ENCODE results near the gene FLT1.

The FLT1 gene

DNA sequence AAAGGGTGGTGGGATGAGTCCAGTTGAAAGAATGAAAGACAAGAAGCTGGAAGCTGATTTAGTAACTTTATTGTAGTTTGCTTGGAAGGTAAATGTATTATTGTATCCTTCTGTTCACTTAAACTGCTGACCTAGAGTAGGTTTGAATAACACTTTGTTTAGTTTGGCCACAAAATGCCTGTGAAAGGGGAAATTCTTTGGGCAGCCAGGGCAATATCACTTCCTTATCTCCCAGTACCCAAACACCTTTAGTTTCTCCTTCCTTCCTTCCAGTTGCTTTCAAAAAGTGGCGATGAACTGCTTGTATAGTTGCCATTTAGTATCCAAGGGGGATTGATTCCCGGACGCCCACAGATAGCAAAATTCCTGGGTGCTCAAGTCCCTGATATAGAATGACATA is 236.5 kb downstream of the FLT1 start:
- H3K9ac ChIP-seq (ENCODE audit: low read length): no peak overlapping the region
- TF ChIP-seq EZH2 (IDR thresholded peaks at IDR 0.05; ENCODE audit: borderline replicate concordance, low read length): no peak
- TF ChIP-seq, protein P1, sequence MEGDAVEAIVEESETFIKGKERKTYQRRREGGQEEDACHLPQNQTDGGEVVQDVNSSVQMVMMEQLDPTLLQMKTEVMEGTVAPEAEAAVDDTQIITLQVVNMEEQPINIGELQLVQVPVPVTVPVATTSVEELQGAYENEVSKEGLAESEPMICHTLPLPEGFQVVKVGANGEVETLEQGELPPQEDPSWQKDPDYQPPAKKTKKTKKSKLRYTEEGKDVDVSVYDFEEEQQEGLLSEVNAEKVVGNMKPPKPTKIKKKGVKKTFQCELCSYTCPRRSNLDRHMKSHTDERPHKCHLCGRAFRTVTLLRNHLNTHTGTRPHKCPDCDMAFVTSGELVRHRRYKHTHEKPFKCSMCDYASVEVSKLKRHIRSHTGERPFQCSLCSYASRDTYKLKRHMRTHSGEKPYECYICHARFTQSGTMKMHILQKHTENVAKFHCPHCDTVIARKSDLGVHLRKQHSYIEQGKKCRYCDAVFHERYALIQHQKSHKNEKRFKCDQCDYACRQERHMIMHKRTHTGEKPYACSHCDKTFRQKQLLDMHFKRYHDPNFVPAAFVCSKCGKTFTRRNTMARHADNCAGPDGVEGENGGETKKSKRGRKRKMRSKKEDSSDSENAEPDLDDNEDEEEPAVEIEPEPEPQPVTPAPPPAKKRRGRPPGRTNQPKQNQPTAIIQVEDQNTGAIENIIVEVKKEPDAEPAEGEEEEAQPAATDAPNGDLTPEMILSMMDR (IDR thresholded peaks at IDR 0.05; ENCODE audit: low read length): no peak
- H2AFZ ChIP-seq (ENCODE audit: low read length): no peak overlapping the region
- H3K9me2 ChIP-seq (ENCODE audit: low read depth, low read length): no peaks in the 10 kb centered on the region
- H3K4me2 ChIP-seq (ENCODE audit: low read length): no peak overlapping the region
- peaks cover 24% of the 10 kb centered on the region for H3K36me3 ChIP-seq (ENCODE audit: insufficient read depth, low read length)
- H3F3A ChIP-seq (ENCODE audit: insufficient read depth, low read length): no peaks in the 10 kb centered on the region
- no peaks in the 10 kb centered on the region for H3K27me3 ChIP-seq (ENCODE audit: insufficient read depth, low read length)
- no peak overlapping the region for H3K4me3 ChIP-seq (ENCODE audit: low read depth, low read length, poor library complexity, severe bottlenecking)
- H4K20me1 ChIP-seq (ENCODE audit: insufficient read depth, low read length): no peaks in the 10 kb centered on the region
- H3K79me2 ChIP-seq (ENCODE audit: insufficient read depth, low read length): no peaks in the 10 kb centered on the region
- H3K9me3 ChIP-seq (ENCODE audit: low read length): no peaks in the 10 kb centered on the region
- no peak overlapping the region for H3K27ac ChIP-seq (ENCODE audit: low read depth, low read length, poor library complexity, severe bottlenecking)
- no peaks in the 10 kb centered on the region for H3K4me1 ChIP-seq (ENCODE audit: insufficient read depth, low read length, severe bottlenecking)

DNA sequence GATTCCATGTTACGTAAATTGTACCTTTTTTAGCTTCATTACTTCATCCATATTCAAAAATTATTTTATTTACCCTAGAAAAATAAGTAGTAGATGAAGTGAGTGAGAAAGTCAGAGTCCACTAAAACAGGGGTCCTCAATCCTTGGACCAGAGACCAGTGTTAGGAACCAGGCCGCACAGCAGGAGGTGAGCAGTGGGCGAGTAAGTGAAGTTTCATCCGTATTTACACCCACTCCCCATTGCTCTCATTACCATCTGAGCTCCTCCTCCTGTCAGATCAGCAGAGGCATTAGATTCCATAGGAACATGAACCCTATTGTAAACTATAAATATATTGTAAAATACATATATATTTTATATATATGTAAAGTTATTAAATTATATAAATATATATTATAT is 237.6 kb downstream of the FLT1 start:
- Histone ChIP-seq H4K20me1 (ENCODE audit: insufficient read depth, low read length) (no peaks in the 10 kb centered on the region), H3K9me3 (ENCODE audit: low read length) (no peaks in the 10 kb centered on the region), H3K27me3 (ENCODE audit: insufficient read depth, low read length) (no peaks in the 10 kb centered on the region), H2AFZ (ENCODE audit: low read length) (no peak overlapping the region), H3K4me3 (ENCODE audit: low read depth, low read length, poor library complexity, severe bottlenecking) (no peak overlapping the region), H3K4me2 (ENCODE audit: low read length) (no peak overlapping the region), H3K27ac (ENCODE audit: low read depth, low read length, poor library complexity, severe bottlenecking) (no peak overlapping the region), H3K9me2 (ENCODE audit: low read depth, low read length) (no peaks in the 10 kb centered on the region), H3K4me1 (ENCODE audit: insufficient read depth, low read length, severe bottlenecking) (no peaks in the 10 kb centered on the region), H3F3A (ENCODE audit: insufficient read depth, low read length) (no peaks in the 10 kb centered on the region), H3K79me2 (ENCODE audit: insufficient read depth, low read length) (no peaks in the 10 kb centered on the region), H3K9ac (ENCODE audit: low read length) (no peak overlapping the region), H3K36me3 (ENCODE audit: insufficient read depth, low read length) (peaks cover 15% of the 10 kb centered on the region)
- TF ChIP-seq, protein P1 (IDR thresholded peaks at IDR 0.05; ENCODE audit: low read length): no peak
- no peak for TF ChIP-seq EZH2 (IDR thresholded peaks at IDR 0.05; ENCODE audit: borderline replicate concordance, low read length)

DNA sequence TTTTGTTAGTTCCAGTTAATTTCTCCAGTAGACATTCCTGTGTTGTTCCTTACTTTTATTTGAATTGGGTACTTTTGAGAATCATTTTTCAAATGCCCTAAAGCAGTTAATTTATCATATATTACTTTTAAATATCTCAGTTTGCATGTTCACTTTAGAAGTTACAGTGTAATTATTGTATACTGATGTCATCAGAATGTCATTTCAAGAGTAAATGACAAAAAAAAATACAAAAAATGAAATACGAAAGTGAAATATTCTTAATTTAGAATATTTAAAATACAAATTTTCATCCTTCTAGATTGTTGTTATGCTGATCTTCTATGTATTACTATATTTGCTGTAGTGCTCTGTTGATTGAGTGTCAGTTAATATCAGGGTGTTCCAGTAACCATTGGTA is 242.4 kb downstream of the FLT1 start:
- no peaks in the 10 kb centered on the region for H3K4me1 ChIP-seq (ENCODE audit: insufficient read depth, low read length, severe bottlenecking)
- no peak overlapping the region for H3K27ac ChIP-seq (ENCODE audit: low read depth, low read length, poor library complexity, severe bottlenecking)
- H3F3A ChIP-seq (ENCODE audit: insufficient read depth, low read length): no peaks in the 10 kb centered on the region
- no peaks in the 10 kb centered on the region for H4K20me1 ChIP-seq (ENCODE audit: insufficient read depth, low read length)
- H3K36me3 ChIP-seq (ENCODE audit: insufficient read depth, low read length): peaks cover 14% of the 10 kb centered on the region
- TF ChIP-seq EZH2 (IDR thresholded peaks at IDR 0.05; ENCODE audit: borderline replicate concordance, low read length): no peak
- TF ChIP-seq, protein P1 (IDR thresholded peaks at IDR 0.05; ENCODE audit: low read length): no peak
- no peak overlapping the region for H2AFZ ChIP-seq (ENCODE audit: low read length)
- no peak overlapping the region for H3K4me3 ChIP-seq (ENCODE audit: low read depth, low read length, poor library complexity, severe bottlenecking)
- no peak overlapping the region for H3K9ac ChIP-seq (ENCODE audit: low read length)
- H3K9me3 ChIP-seq (ENCODE audit: low read length): peaks cover 2% of the 10 kb centered on the region
- no peaks in the 10 kb centered on the region for H3K27me3 ChIP-seq (ENCODE audit: insufficient read depth, low read length)
- no peak overlapping the region for H3K4me2 ChIP-seq (ENCODE audit: low read length)
- H3K79me2 ChIP-seq (ENCODE audit: insufficient read depth, low read length): no peaks in the 10 kb centered on the region
- no peaks in the 10 kb centered on the region for H3K9me2 ChIP-seq (ENCODE audit: low read depth, low read length)

Data from OCI-LY1 (cell line).